ENCODE data around the gene EXOC4. TPM values are rescaled to one million over a fixed set of nuclear protein-coding genes. Genes with fewer than 3 reads are reported as not detected.

EXOC4 gene
- total and polyA plus RNA-seq, 2 donors from 2014 or later, result 22.8 to 78.7 TPM

GRCh38 chr7:133497061-133497460, 244.2 kb downstream of the EXOC4 start:
- no peak for FAIRE-seq
- no peak for TF ChIP-seq CTCF (IDR thresholded peaks at IDR 0.05; ENCODE audit: borderline replicate concordance, extremely low read depth, insufficient read depth)
- no peaks in the 10 kb centered on the region for H3K4me1 ChIP-seq (ENCODE audit: control insufficient read depth in 2 of 3, insufficient read depth in 2 of 3, low read depth in 1 of 3, low read length in 3 of 3)

DNA sequence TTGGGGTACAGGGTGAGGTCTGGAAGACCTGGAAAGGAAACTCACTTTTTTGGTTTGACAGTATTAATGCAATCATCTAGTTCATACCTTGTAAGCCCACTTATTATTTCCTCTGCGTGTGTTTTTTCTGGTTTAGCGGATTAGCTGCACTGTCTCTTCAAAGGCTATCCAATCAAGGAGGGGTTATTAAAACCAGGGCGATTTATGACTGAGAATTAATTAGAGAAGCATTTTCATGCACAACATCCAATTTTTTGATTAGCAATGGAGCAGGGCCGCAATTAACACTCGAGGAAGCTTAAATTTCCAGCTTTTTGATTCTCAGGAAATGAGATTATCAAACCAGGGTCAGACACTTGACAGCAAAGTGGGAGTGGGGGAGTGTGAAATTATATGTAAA, 248.9 kb downstream of the EXOC4 start:
- DNase-seq (no peak), FAIRE-seq (no peak)
- Histone ChIP-seq H3K4me3 (ENCODE audit: low read length in 3 of 3) (no peak overlapping the region), H3K36me3 (ENCODE audit: control insufficient read depth in 2 of 3, insufficient read depth in 3 of 3, low read length in 3 of 3) (no peaks in the 10 kb centered on the region), H3K4me1 (ENCODE audit: control insufficient read depth in 2 of 3, insufficient read depth in 2 of 3, low read depth in 1 of 3, low read length in 3 of 3) (no peaks in the 10 kb centered on the region), H3K27me3 (ENCODE audit: control insufficient read depth, insufficient read depth, low read length) (no peaks in the 10 kb centered on the region), H3K9ac (ENCODE audit: low read length in 3 of 3) (no peak overlapping the region), H3K27ac (ENCODE audit: low read depth in 2 of 2, low read length in 2 of 2) (no peak overlapping the region), H3K9me3 (ENCODE audit: control insufficient read depth in 2 of 3, insufficient read depth in 1 of 3, low read length in 3 of 3) (no peaks in the 10 kb centered on the region)
- intact Hi-C loops (cut with DNase I), result no loop called here
- TF ChIP-seq CTCF (IDR thresholded peaks at IDR 0.05; ENCODE audit: borderline replicate concordance, extremely low read depth, insufficient read depth), result no peak

More at GRCh38 chr7:133497061-133497460, 244.2 kb downstream of the EXOC4 start:
- H3K27me3 ChIP-seq (ENCODE audit: control insufficient read depth, insufficient read depth, low read length), result no peaks in the 10 kb centered on the region
- no peak overlapping the region for H3K9ac ChIP-seq (ENCODE audit: low read length in 3 of 3)
- H3K4me3 ChIP-seq (ENCODE audit: low read length in 3 of 3), result no peak overlapping the region
- H3K27ac ChIP-seq (ENCODE audit: low read depth in 2 of 2, low read length in 2 of 2), result no peak overlapping the region
- H3K36me3 ChIP-seq (ENCODE audit: control insufficient read depth in 2 of 3, insufficient read depth in 3 of 3, low read length in 3 of 3), result no peaks in the 10 kb centered on the region
- no peak for DNase-seq
- intact Hi-C loops (cut with DNase I), result no loop called here
- H3K9me3 ChIP-seq (ENCODE audit: control insufficient read depth in 2 of 3, insufficient read depth in 1 of 3, low read length in 3 of 3), result no peaks in the 10 kb centered on the region

- H3K27me3 ChIP-seq (ENCODE audit: control insufficient read depth, insufficient read depth, low read length), result no peaks in the 10 kb centered on the region
- no peaks in the 10 kb centered on the region for H3K4me1 ChIP-seq (ENCODE audit: control insufficient read depth in 2 of 3, insufficient read depth in 2 of 3, low read depth in 1 of 3, low read length in 3 of 3)
- H3K9ac ChIP-seq (ENCODE audit: low read length in 3 of 3), result no peak overlapping the region
- H3K4me3 ChIP-seq (ENCODE audit: low read length in 3 of 3), result no peak overlapping the region
- TF ChIP-seq CTCF (IDR thresholded peaks at IDR 0.05; ENCODE audit: borderline replicate concordance, extremely low read depth, insufficient read depth), result no peak
- no peaks in the 10 kb centered on the region for H3K9me3 ChIP-seq (ENCODE audit: control insufficient read depth in 2 of 3, insufficient read depth in 1 of 3, low read length in 3 of 3)
- DNase-seq (peak in 1 of 5 donors; percentile 1), FAIRE-seq (no peak)
- H3K27ac ChIP-seq (ENCODE audit: low read depth in 2 of 2, low read length in 2 of 2), result no peak overlapping the region
- no peaks in the 10 kb centered on the region for H3K36me3 ChIP-seq (ENCODE audit: control insufficient read depth in 2 of 3, insufficient read depth in 3 of 3, low read length in 3 of 3)
- intact Hi-C loops (cut with DNase I), result no loop called here
These were observed 249.6 kb downstream of the EXOC4 start for GRCh38 chr7:133502498-133502897.

GRCh38 chr7:133502972-133503371, 250.1 kb downstream of the EXOC4 start:
- no peaks in the 10 kb centered on the region for H3K27me3 ChIP-seq (ENCODE audit: control insufficient read depth, insufficient read depth, low read length)
- H3K4me1 ChIP-seq (ENCODE audit: control insufficient read depth in 2 of 3, insufficient read depth in 2 of 3, low read depth in 1 of 3, low read length in 3 of 3), result no peaks in the 10 kb centered on the region
- no peaks in the 10 kb centered on the region for H3K36me3 ChIP-seq (ENCODE audit: control insufficient read depth in 2 of 3, insufficient read depth in 3 of 3, low read length in 3 of 3)
- no peaks in the 10 kb centered on the region for H3K9me3 ChIP-seq (ENCODE audit: control insufficient read depth in 2 of 3, insufficient read depth in 1 of 3, low read length in 3 of 3)
- H3K9ac ChIP-seq (ENCODE audit: low read length in 3 of 3), result no peak overlapping the region
- no peak overlapping the region for H3K27ac ChIP-seq (ENCODE audit: low read depth in 2 of 2, low read length in 2 of 2)
- DNase-seq, result no peak
- intact Hi-C loops (cut with DNase I), result no loop called here
- FAIRE-seq, result no peak
- no peak for TF ChIP-seq CTCF (IDR thresholded peaks at IDR 0.05; ENCODE audit: borderline replicate concordance, extremely low read depth, insufficient read depth)
- no peak overlapping the region for H3K4me3 ChIP-seq (ENCODE audit: low read length in 3 of 3)

All from kidney (tissue), 14 donors.